Activated naive CD8-positive, alpha-beta T cell treated with anti-CD3 and anti-CD28 coated beads, Interleukin-2, amount 50 U/mL, for 24 hours (primary cell): ENCODE measurements around the gene THAP7.
"Not testable (repeated sequence)": the region's sequence is repeated elsewhere in the genome, so short reads cannot be mapped to it uniquely, and the experiment has no call there.

Experiments
- ATAC-seq: fragments of 150-1000 bp; cut with Tn5 transposase; one replicate; pipeline ENCODE4 v1.10.0; 2021
- DNase-seq: peaks from one replicate; pipeline ENCODE4 v3.0.0; 2021
- H3K27ac Mint-ChIP-seq: one replicate; pipeline ENCODE4 v1.8.0; 2021; ENCODE audit warnings: mild to moderate bottlenecking, mixed read lengths
- H3K27me3 Mint-ChIP-seq: one replicate; pipeline ENCODE4 v1.8.0; 2021; ENCODE audit warnings: mixed read lengths
- H3K36me3 Mint-ChIP-seq: one replicate; pipeline ENCODE4 v1.8.0; 2021; ENCODE audit warnings: low read depth, mixed read lengths
- H3K4me1 Mint-ChIP-seq: one replicate; pipeline ENCODE4 v1.8.0; 2021; ENCODE audit warnings: mixed read lengths
- H3K4me3 Mint-ChIP-seq: one replicate; pipeline ENCODE4 v1.8.0; 2021; ENCODE audit warnings: mild to moderate bottlenecking, moderate library complexity, mixed read lengths
- H3K9me3 Mint-ChIP-seq: one replicate; pipeline ENCODE4 v1.8.0; 2021; ENCODE audit warnings: mixed read lengths

Gene THAP7

DNA sequence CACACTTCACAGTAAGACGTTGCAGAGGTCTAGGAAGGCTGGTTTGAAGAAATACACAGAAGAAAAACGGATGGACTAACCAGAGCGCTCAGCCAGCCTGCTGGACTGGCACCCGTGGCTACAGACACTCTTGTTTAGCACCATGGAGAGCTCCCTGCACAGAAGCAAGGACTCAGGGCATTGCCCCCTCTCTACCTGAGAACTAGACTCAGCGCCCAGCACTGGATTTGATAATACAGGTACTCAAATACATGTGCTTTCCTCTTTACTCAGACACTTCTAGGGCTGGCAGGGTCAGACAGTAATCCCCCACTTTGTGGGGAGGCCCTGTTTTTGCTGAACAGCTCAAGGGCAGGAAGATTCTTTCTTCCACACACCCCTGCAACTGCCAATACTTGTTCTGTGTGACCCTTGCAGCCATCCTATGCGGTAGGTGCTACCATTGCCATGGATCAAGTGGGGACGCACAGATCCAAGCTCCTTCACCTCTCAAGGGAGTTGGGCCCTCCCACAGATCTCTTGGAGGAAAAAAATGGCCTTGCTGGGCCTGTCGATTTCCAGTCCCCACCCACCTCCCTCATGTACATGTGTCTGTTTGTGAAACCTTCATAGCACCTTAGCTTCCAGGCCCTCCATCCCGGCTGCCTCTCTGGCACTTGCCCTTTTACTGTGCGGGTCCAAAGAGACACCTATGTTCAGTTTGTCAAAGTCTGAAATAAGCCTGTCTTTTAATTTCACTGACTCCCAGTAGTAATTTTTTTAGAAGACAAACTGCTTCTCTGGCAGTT lies 7.9 kb upstream of the THAP7 start:
- H3K27ac Mint-ChIP-seq, result no peak overlapping the region
- DNase-seq (no peak), ATAC-seq (no peak)
- peaks cover 14% of the 10 kb centered on the region for H3K4me1 Mint-ChIP-seq
- H3K27me3 Mint-ChIP-seq, result no peaks in the 10 kb centered on the region
- H3K4me3 Mint-ChIP-seq, result no peak overlapping the region
- H3K36me3 Mint-ChIP-seq, result no peaks in the 10 kb centered on the region
- H3K9me3 Mint-ChIP-seq, result no peaks in the 10 kb centered on the region

DNA sequence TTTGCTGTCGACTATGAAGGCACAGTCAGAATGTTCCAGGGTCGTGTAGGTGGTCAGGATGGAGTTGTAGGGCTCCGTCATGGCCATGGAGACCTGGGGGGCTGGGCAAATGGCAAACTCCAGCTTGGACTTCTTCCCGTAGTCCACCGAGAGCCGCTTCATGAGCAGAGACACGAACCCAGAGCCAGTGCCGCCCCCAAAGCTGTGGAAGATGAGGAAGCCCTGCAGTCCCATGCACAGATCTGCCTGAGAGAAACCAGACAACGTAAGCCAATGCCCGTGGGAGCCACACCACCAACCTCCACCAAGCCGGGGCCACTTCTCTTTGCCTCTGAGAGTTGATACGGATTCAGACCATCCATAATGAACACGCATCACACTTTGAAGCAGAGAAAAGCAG lies 7.3 kb upstream of the THAP7 start:
- DNase-seq, H3K27me3 Mint-ChIP-seq, ATAC-seq, H3K4me3 Mint-ChIP-seq, H3K36me3 Mint-ChIP-seq, H3K27ac Mint-ChIP-seq, H3K9me3 Mint-ChIP-seq, H3K4me1 Mint-ChIP-seq: not testable (repeated sequence)

DNA sequence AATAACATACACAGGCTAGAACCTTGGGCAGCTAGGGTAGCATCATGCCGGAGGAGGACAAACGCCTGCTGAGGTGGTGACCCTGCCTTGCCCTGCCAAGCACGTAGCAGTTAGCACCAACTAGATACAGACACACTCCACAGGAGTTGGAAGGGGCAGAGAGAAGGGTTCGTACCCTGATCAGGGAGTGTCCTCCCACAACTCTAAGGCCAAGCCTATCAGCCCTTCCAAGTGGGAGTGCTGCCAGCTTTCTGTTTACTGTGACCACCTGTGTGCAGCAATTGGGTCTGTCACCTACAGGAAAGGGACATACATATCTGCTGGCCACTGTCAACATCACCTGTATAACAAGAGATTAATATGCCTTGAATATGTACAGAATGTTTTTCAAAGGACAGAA lies 1.9 kb upstream of the THAP7 start:
- ATAC-seq, result no peak
- peak overlapping the region; percentile 98 for H3K4me3 Mint-ChIP-seq

DNA sequence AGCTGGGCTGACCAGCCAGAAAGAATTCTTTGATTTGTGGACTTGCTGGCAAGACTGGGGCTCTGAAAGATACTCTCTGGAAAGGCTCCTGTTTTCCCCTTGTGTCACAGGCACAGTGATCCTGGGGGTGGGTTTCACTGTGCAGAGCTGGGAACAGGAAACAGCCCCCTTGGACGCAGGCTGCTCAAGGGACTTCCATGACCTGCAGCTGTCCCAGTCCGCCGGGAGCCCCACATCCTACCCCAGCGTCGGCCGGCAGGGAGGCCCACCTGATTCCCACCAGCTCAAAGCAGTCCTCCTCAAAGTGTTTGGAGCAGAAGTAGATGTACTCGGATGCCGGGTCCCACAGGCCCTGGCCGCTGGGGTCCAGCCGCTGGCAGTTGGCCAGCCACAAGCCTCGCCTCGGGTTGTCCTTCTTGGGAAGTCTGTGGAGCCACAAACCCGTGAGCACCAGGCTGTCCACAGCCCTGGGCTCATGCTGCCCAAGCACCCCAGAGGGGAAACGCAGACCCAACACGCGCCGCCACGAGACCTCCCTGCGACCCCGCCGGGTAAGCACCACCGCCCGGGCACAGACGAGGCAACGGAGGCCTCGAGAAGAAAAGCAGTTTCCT lies 824 bp downstream of the THAP7 start:
- peak overlapping the region; percentile 98 for H3K4me3 Mint-ChIP-seq
- DNase-seq (no peak), ATAC-seq (no peak)
- H3K27ac Mint-ChIP-seq, result peak overlapping the region; percentile 100
- peaks cover 11% of the 10 kb centered on the region for H3K36me3 Mint-ChIP-seq
- H3K4me1 Mint-ChIP-seq, result peaks cover 27% of the 10 kb centered on the region
- no peaks in the 10 kb centered on the region for H3K9me3 Mint-ChIP-seq
- no peaks in the 10 kb centered on the region for H3K27me3 Mint-ChIP-seq

More for the DNA sequence above, 1.9 kb upstream of the THAP7 start:
- no peak for DNase-seq
- Mint-ChIP-seq H3K9me3 (no peaks in the 10 kb centered on the region), H3K36me3 (peaks cover 8% of the 10 kb centered on the region), H3K27me3 (no peaks in the 10 kb centered on the region), H3K27ac (peak overlapping the region; percentile 100), H3K4me1 (peaks cover 27% of the 10 kb centered on the region)

DNA sequence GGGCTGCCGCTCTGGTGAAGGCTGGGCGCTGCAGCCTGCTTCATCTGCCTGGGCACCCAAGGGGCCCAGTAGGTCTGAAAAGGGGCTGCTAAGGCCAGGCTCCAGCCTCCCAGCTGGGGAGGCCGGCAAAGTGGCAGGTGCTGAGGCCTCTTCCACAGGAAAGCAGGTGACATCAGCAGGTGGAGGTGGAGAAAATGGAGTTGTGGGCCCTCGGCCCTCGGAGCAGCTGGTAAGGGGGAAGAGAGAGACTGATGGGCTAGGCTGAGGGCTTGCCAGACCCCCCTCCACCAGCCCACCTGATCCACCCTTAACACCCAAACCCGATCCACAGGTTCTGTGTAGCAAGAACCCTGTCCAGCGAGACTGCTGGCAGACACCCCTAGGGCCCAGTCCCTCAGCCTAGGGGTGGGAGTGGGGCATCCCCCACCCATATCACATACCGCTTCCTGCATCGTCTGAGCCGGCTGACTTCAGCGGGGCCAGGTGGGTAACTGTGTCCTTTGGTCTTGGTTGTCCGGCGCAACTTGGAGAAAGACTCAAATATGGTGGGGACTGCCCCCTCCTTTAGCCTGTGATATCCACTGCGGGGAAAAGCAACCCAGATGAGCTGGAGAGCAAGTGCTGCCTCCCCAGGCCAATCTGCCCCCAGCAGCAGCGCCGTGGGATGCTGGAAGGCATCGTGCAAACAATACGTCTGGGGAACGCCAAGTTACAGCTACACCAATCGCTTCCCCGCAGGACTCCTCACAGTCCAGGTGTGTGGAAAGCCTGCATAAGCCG lies 1.5 kb downstream of the THAP7 start:
- H3K36me3 Mint-ChIP-seq, result peaks cover 11% of the 10 kb centered on the region
- peaks cover 27% of the 10 kb centered on the region for H3K4me1 Mint-ChIP-seq
- DNase-seq, result no peak
- H3K4me3 Mint-ChIP-seq, result peak overlapping the region; percentile 98
- H3K9me3 Mint-ChIP-seq, result no peaks in the 10 kb centered on the region
- H3K27ac Mint-ChIP-seq, result peak overlapping the region; percentile 100
- H3K27me3 Mint-ChIP-seq, result no peaks in the 10 kb centered on the region
- no peak for ATAC-seq

DNA sequence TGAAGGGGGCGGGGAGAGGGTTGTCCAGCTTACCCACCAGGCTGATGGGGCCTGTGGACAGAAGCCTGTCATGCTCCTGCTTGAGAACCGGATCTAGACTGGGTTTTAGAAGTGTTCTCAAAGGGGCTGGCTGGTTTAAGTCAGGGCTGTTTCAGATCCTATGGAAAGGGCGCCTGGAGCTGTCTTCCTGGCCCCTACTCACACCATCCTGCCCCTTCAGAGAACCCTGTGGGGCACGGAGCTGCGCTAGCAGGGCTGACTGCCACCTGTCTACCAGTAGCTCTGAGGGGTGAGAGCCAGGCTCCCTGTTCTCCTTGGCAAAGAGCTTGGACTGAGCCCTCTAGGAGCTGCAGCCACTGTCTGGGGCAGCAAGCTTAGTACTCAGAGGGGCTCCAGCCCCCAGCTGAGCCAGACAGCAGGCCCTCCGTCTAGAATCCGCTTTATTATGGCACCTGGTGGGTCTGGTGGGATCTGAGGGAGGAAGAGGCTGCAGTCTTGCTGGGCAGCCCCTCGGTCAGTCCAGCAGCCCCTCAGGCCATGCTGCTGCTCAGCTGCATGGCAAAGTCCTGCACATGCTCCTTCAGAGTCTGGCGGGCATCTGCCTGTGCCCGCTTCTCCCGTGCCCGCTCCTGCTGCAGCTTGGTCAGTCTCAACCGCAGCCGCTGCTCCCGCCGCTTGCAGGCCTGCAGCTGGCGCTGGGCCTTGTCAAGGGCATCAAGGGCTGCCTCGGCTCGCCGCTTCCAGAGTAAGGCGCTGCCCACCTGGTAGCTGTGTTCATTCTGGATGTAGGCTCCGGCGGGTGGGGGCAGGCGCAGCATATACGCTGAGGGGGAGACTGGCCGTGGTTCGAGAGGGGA lies 2.3 kb downstream of the THAP7 start:
- Mint-ChIP-seq H3K27me3 (no peaks in the 10 kb centered on the region), H3K27ac (peak overlapping the region; percentile 100), H3K4me3 (peak overlapping the region; percentile 98), H3K9me3 (no peaks in the 10 kb centered on the region), H3K4me1 (peaks cover 27% of the 10 kb centered on the region), H3K36me3 (peaks cover 11% of the 10 kb centered on the region)
- ATAC-seq (no peak), DNase-seq (no peak)

DNA sequence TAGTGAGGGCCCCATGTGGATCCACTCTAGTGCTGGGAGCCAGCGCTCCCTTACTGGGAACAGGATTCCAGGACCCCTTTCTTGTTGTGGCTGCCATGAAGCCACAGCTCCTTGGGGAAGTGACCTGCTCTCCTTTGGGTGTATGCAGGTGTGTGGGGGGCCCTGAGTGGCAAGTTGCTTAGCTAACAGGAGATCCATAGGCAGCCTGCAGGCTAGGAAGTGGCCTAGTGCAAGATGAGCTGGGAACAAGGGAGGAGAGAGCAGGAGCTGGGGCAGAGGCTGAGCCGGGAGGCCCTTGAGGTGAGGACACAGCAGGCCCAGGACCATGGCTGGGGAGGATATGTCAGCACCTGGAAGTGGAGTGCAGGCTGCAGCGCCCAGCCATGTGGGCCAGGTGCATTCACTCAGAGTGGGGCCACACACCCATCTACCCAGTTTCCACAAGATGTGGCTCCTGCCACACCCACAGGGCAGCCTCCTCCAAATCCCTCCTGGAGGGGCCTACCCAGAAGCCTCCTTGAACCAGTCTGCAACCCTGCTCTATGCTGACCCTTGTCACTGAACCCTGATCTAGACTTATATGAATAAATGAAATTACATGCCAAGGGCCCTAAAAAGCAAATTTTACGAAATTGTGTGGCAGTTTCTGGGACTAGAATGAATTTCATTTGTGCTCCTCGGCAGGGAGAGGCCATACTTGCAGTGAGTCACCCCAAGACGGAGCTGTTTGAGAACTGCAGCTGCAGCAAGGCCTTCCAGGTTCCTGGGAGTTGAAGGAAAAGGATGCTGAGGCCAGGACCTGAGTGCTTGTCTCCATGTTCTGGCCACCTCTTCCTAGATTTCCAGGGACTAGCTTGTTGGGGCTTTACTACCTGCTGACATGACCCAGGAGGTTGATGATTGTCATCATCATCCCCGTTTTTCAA lies 3.2 kb downstream of the THAP7 start:
- Mint-ChIP-seq H3K36me3 (peaks cover 11% of the 10 kb centered on the region), H3K27ac (peak overlapping the region; percentile 22), H3K4me3 (no peak overlapping the region), H3K9me3 (no peaks in the 10 kb centered on the region), H3K27me3 (no peaks in the 10 kb centered on the region), H3K4me1 (peaks cover 24% of the 10 kb centered on the region)
- no peak for DNase-seq
- no peak for ATAC-seq

DNA sequence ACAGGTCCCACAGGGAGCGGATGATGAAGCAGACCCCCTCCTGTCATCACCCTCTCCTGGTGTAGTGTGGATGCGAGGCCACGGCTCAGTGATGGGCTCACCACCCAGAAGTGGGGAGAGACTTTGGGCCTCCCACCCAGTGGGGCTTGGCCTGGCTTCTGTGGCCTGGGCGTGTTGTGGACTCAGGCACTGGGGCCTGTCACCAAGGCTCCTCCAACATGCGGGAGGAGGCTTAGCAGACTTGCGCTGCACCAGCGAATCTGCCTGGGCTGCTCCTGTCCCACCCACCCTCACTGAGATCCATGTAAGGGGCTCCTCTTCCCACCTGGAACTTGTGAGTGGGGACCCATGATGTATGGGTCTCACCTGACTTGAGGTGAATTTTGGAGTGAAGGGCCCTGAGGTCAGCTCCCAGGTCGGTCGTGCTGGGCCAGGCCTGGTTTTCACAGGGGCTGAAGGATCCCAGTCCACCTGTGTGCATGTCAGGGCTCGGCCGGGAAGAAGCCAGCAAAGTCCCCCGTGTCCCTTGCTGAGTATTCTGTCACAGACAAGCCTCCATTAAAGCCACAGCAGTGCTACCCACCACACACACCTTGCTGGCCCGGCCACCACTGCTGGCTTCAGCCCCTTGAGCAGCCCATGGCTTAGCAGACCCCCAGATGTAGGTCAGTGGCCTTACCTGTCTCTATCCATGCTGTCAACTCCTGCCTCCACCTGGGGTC lies 4.2 kb downstream of the THAP7 start:
- DNase-seq (no peak), ATAC-seq (no peak)
- Mint-ChIP-seq H3K9me3 (no peaks in the 10 kb centered on the region), H3K4me1 (peaks cover 15% of the 10 kb centered on the region), H3K27ac (no peak overlapping the region), H3K36me3 (peaks cover 11% of the 10 kb centered on the region), H3K4me3 (no peak overlapping the region), H3K27me3 (no peaks in the 10 kb centered on the region)

DNA sequence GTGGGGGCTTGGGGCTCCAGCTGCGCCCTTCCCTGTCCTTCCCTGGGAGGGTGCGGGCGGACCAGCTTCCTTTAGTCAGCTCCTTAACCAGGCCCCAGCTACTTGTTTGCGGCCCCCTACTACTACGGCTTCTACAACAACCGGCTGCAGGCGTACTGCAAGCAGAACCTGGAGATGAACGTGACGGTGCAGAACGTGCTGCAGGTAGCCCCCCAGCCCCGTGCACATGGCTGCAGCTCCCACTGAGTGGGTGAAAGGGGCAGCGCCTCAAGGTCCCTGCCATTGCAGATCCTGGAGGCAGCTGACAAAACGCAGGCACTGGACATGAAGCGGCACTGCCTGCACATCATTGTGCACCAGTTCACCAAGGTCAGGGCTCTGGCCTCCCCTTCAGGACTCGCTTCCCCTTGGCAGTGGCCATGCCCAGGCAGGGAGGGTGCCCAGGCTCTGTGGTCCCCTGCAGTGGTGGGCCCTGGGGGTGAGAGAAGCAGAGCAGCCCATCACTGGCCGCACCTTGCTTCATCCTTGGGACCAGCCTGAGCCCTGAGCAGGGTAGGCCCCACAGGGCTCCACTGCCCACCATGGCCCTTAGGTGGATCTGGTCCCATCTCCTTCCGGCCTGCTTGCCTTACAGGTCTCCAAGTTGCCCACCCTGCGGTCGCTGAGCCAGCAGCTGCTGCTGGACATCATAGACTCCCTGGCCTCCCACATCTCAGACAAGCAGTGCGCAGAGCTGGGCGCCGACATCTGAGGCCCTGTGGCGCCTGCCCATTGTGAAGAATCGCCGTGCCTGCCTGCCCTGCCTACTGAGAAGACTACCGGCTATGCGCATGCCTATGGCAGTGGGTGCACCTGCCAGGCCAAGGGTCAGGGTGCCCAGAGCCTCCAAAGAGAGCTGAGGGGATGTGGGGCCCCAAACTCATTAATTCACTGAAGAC lies 5.1 kb downstream of the THAP7 start:
- H3K36me3 Mint-ChIP-seq, result peaks cover 10% of the 10 kb centered on the region
- no peak overlapping the region for H3K4me3 Mint-ChIP-seq
- H3K9me3 Mint-ChIP-seq, result no peaks in the 10 kb centered on the region
- no peak overlapping the region for H3K27ac Mint-ChIP-seq
- DNase-seq (no peak), ATAC-seq (no peak)
- H3K27me3 Mint-ChIP-seq, result no peaks in the 10 kb centered on the region
- peaks cover 15% of the 10 kb centered on the region for H3K4me1 Mint-ChIP-seq

DNA sequence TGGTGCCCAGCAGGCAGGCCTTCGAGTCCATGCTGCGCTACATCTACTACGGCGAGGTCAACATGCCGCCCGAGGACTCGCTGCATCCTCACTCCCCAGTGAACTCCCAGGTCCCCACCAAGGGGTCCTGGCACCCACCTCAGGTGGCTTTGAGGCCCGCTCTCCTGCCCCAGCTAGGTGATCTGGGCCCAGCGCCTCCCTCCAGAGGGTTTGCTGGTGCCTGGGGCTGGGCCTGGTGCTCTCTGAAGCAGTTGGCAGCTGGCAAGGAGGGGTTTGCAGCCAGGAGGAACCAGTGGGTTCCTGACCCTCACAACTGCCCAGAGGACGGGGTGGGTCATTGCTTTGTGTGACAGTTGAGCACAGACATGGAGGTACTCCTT lies 5.9 kb downstream of the THAP7 start:
- no peaks in the 10 kb centered on the region for H3K9me3 Mint-ChIP-seq
- peaks cover 3% of the 10 kb centered on the region for H3K36me3 Mint-ChIP-seq
- peaks cover 8% of the 10 kb centered on the region for H3K4me1 Mint-ChIP-seq
- no peak overlapping the region for H3K4me3 Mint-ChIP-seq
- H3K27ac Mint-ChIP-seq, result no peak overlapping the region
- H3K27me3 Mint-ChIP-seq, result no peaks in the 10 kb centered on the region
- ATAC-seq, result no peak
- DNase-seq, result no peak

DNA sequence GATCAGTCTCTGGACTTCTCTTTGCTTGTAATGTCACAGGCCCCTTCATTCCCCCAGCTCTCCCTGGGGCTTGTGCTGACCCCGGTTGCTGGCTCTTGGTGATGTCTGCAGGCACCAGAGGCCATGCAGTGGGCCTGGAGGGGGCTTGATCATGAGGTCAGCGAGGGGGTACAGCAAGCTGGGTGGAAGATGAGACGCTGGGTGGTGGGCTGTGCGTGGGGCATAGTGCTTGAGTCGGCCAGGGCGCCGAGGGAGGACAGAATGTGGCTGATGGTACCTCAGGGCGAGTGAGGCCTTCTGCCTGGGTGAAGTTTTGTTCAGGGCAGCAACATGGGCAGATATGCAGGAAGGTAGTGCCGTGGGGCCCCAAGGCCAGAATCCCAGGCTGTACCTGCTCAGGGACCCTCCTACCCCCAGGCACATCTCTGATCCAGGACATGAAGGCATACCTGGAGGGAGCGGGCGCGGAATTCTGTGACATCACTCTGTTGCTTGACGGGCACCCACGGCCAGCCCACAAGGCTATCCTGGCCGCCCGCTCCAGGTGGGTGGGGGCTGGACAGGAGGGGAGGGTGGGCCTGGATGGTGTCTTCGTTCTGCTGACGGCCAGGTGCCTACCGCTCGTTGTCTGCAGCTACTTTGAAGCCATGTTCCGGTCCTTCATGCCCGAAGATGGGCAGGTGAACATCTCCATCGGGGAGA lies 6.4 kb downstream of the THAP7 start:
- H3K9me3 Mint-ChIP-seq, result no peaks in the 10 kb centered on the region
- H3K4me1 Mint-ChIP-seq, result peaks cover 8% of the 10 kb centered on the region
- no peak overlapping the region for H3K27ac Mint-ChIP-seq
- H3K27me3 Mint-ChIP-seq, result no peaks in the 10 kb centered on the region
- DNase-seq (no peak), ATAC-seq (no peak)
- H3K4me3 Mint-ChIP-seq, result no peak overlapping the region
- H3K36me3 Mint-ChIP-seq, result peaks cover 3% of the 10 kb centered on the region

DNA sequence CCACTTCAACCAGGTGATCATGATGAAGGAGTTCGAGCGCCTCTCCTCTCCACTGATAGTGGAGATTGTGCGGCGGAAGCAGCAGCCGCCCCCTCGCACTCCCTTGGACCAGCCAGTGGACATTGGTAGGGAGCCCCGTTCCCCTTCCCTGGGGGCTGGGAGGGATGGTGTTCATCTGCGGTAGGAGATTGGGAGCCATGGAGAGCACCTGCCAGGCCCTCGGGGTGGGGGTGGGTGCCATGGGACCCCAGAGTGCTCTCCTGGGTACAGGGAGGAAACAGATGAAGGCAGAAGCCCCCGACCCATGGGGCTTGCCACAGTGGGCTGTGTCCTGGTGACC lies 7.0 kb downstream of the THAP7 start:
- no peaks in the 10 kb centered on the region for H3K27me3 Mint-ChIP-seq
- H3K27ac Mint-ChIP-seq, result no peak overlapping the region
- H3K9me3 Mint-ChIP-seq, result no peaks in the 10 kb centered on the region
- peaks cover 3% of the 10 kb centered on the region for H3K4me1 Mint-ChIP-seq
- no peak overlapping the region for H3K4me3 Mint-ChIP-seq
- DNase-seq (no peak), ATAC-seq (no peak)
- peaks cover 5% of the 10 kb centered on the region for H3K36me3 Mint-ChIP-seq
